Left lung (tissue), 10 donors: Measurements from ENCODE around the gene METTL24. TPM values are rescaled to one million over a fixed set of nuclear protein-coding genes. Genes with fewer than 3 reads are reported as not detected.

ENCODE experiments used
- ATAC-seq: fragments of 200-7000 bp; cut with Tn5 transposase; one replicate; pipeline ENCODE4 v1.9.1; 2020; ENCODE audit warnings: moderate library complexity
- DNase-seq, 4 donors: peaks; one replicate each; pipeline ENCODE4 v3.0.0-alpha.2; 2013 to 2020
- H3K27ac ChIP-seq, 2 donors: fragments of 200-600 bp; sonication (generic) in 1 of 2; one replicate each; pipeline versions ENCODE4 v1.5.0 to v1.8.0; 2020 to 2021
- H3K27me3 ChIP-seq, 2 donors: fragments of 200-600 bp; sonication (generic) in 1 of 2; one replicate each; pipeline versions ENCODE4 v1.5.0 to v1.8.0; 2020 to 2021
- H3K36me3 ChIP-seq, 2 donors: fragments of 200-600 bp; sonication (generic) in 1 of 2; one replicate each; pipeline versions ENCODE4 v1.5.0 to v1.8.0; 2020 to 2021
- H3K4me1 ChIP-seq, 2 donors: fragments of 200-600 bp; one replicate each; pipeline ENCODE4 v1.8.0; 2021
- H3K4me3 ChIP-seq, 2 donors: fragments of 200-600 bp; sonication (generic) in 1 of 2; one replicate each; pipeline versions ENCODE4 v1.5.0 to v1.8.0; 2020 to 2021; ENCODE audit warnings: mild to moderate bottlenecking in 1 of 2
- H3K9me3 ChIP-seq, 2 donors: fragments of 200-600 bp; sonication (generic) in 1 of 2; one replicate each; pipeline versions ENCODE4 v1.5.0 to v1.8.0; 2020 to 2021
- CTCF ChIP-seq, 2 donors: fragments of 200-600 bp; sonication (generic) in 1 of 2; IDR thresholded peaks; one replicate each; pipeline versions ENCODE4 v1.5.0 to v1.8.0; 2021; ENCODE audit warnings: antibody characterized with exemption in 2 of 2
- intact Hi-C, 2 donors: fragments of 100-400 bp; cut with DNase I; formaldehyde crosslinking; loops; one replicate each; pipeline versions ENCODE4 v1.11.2 to v1.14.2; 2022
- polyA plus RNA-seq, 6 donors: library from polyadenylated mRNA; unstranded; fragments of 120-200 nt; gene quantifications; one replicate each; pipeline ENCODE4 v1.2.1, GENCODE V29; 2013; ENCODE audit not compliant: insufficient read length in 6 of 6
- total RNA-seq, 2 donors: library from RNA; stranded (reverse); fragmentation: NEBNext Ultra II Directional; extraction: Animal tissue kit (Norgen Biotek cat#: 25700); gene quantifications; one replicate each; pipeline ENCODE4 v1.2.1, GENCODE V29; 2021
- donor health status: DM: no; HTN: yes; CAD: no.
- donor health status: DM: no; HTN: no; CAD: no.

METTL24 gene
- total and polyA plus RNA-seq, 8 donors = 2.3 to 5.1 (median 3.2) TPM

GRCh38 chr6:110226261-110226660 is 131.9 kb downstream of the METTL24 start:
- DNase-seq = no peak
- H3K4me1 ChIP-seq = no peaks in the 10 kb centered on the region
- intact Hi-C loops = no loop called here
- TF ChIP-seq CTCF (IDR thresholded peaks at IDR 0.05) = no peak
- H3K36me3 ChIP-seq = peaks cover 0 to 88% of the 10 kb centered on the region in 2 donors
- no peak overlapping the region for H3K4me3 ChIP-seq
- no peak for ATAC-seq
- H3K27me3 ChIP-seq = no peaks in the 10 kb centered on the region
- H3K9me3 ChIP-seq = no peaks in the 10 kb centered on the region
- H3K27ac ChIP-seq = no peak overlapping the region

GRCh38 chr6:110221738-110222137 is 136.4 kb downstream of the METTL24 start:
- no peaks in the 10 kb centered on the region for H3K9me3 ChIP-seq
- intact Hi-C loops = no loop called here
- no peak for TF ChIP-seq CTCF (IDR thresholded peaks at IDR 0.05)
- H3K27me3 ChIP-seq = no peaks in the 10 kb centered on the region
- H3K27ac ChIP-seq = no peak overlapping the region
- ATAC-seq = no peak
- no peaks in the 10 kb centered on the region for H3K4me1 ChIP-seq
- DNase-seq = no peak
- H3K4me3 ChIP-seq = no peak overlapping the region
- H3K36me3 ChIP-seq = peaks cover 0 to 95% of the 10 kb centered on the region in 2 donors

GRCh38 chr6:110217266-110217665 is 140.9 kb downstream of the METTL24 start:
- no peak for ATAC-seq
- intact Hi-C loops = no loop called here
- no peak overlapping the region for H3K4me3 ChIP-seq
- H3K27me3 ChIP-seq = no peaks in the 10 kb centered on the region
- H3K36me3 ChIP-seq = peaks cover 0 to 97% of the 10 kb centered on the region in 2 donors
- DNase-seq = no peak
- H3K4me1 ChIP-seq = no peaks in the 10 kb centered on the region
- H3K9me3 ChIP-seq = no peaks in the 10 kb centered on the region
- TF ChIP-seq CTCF (IDR thresholded peaks at IDR 0.05) = no peak
- H3K27ac ChIP-seq = no peak overlapping the region

- H3K4me1 ChIP-seq = no peaks in the 10 kb centered on the region
- H3K27ac ChIP-seq = no peak overlapping the region
- no peaks in the 10 kb centered on the region for H3K27me3 ChIP-seq
- no peaks in the 10 kb centered on the region for H3K9me3 ChIP-seq
- no peak overlapping the region for H3K4me3 ChIP-seq
- DNase-seq (no peak), ATAC-seq (no peak)
- TF ChIP-seq CTCF (IDR thresholded peaks at IDR 0.05) = no peak
- intact Hi-C loops = no loop called here
- peaks cover 0 to 100% of the 10 kb centered on the region in 2 donors for H3K36me3 ChIP-seq
Observed at GRCh38 chr6:110216140-110216539, 142.0 kb downstream of the METTL24 start.

- intact Hi-C loops = no loop called here
- Histone ChIP-seq H3K4me3 (no peak overlapping the region), H3K9me3 (no peaks in the 10 kb centered on the region), H3K27me3 (no peaks in the 10 kb centered on the region), H3K27ac (no peak overlapping the region), H3K4me1 (no peaks in the 10 kb centered on the region), H3K36me3 (peaks cover 0 to 100% of the 10 kb centered on the region in 2 donors)
- ATAC-seq = no peak
- TF ChIP-seq CTCF (IDR thresholded peaks at IDR 0.05) = no peak
- DNase-seq = no peak
Observed at GRCh38 chr6:110214338-110214737, 143.8 kb downstream of the METTL24 start.
